ENCODE results near the gene ROR2. TPM values are rescaled to one million over a fixed set of nuclear protein-coding genes. Genes with fewer than 3 reads are reported as not detected.
A peak's percentile ranks its signal among the peaks of the same experiment; 100 is the strongest.

Gene ROR2
- total RNA-seq, 2 experiments from 2014 or later = not detected

GRCh38 chr9:91697201-91697600 lies 252.8 kb downstream of the ROR2 start:
- Mint-ChIP-seq H3K27me3 (ENCODE audit: low read depth) (peaks cover 2% of the 10 kb centered on the region), H3K4me1 (ENCODE audit: low read depth) (peaks cover 2% of the 10 kb centered on the region), H3K27ac (no peak overlapping the region), H3K9me3 (no peaks in the 10 kb centered on the region), H3K36me3 (ENCODE audit: low read depth) (no peaks in the 10 kb centered on the region), H3K4me3 (no peak overlapping the region)
- no peak for DNase-seq
- intact Hi-C loops (cut with micrococcal nuclease) = no loop called here
- CTCF ChIA-PET = no interaction called here

GRCh38 chr9:91694081-91694870 lies 255.8 kb downstream of the ROR2 start:
- Mint-ChIP-seq H3K27ac (no peak overlapping the region), H3K4me1 (ENCODE audit: low read depth) (peaks cover 2% of the 10 kb centered on the region), H3K27me3 (ENCODE audit: low read depth) (peaks cover 4% of the 10 kb centered on the region), H3K9me3 (no peaks in the 10 kb centered on the region), H3K36me3 (ENCODE audit: low read depth) (no peaks in the 10 kb centered on the region), H3K4me3 (no peak overlapping the region)
- CTCF ChIA-PET = no interaction called here
- no peak for DNase-seq
- intact Hi-C loops (cut with micrococcal nuclease) = no loop called here

DNA sequence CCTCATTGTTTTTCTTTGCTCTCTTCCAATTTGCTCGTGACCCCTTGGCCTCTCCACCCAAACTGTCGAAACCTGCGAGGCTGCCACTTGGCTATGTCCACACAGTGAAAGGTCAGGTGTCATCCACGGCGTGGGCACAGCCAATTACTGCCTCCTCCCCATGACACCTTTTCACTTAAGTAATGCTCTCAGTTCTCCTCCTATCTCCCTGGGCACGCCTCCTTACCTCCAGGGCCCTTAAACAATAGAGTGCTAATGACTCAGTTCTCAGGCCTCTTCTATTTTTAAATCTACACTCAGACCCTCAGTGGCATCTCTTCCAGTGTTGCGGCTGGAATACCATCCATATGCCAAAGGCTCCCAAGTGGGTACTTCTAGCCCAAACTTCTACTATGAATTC lies 256.8 kb downstream of the ROR2 start:
- no peak for DNase-seq
- Mint-ChIP-seq H3K9me3 (no peaks in the 10 kb centered on the region), H3K36me3 (ENCODE audit: low read depth) (no peaks in the 10 kb centered on the region), H3K4me1 (ENCODE audit: low read depth) (peaks cover 2% of the 10 kb centered on the region), H3K4me3 (no peak overlapping the region), H3K27me3 (ENCODE audit: low read depth) (peaks cover 4% of the 10 kb centered on the region), H3K27ac (no peak overlapping the region)
- intact Hi-C loops (cut with micrococcal nuclease) = no loop called here
- CTCF ChIA-PET = no interaction called here

- no peak overlapping the region for H3K4me3 Mint-ChIP-seq
- H3K4me1 Mint-ChIP-seq (ENCODE audit: low read depth) = peaks cover 2% of the 10 kb centered on the region
- intact Hi-C loops (cut with micrococcal nuclease) = no loop called here
- no peaks in the 10 kb centered on the region for H3K36me3 Mint-ChIP-seq (ENCODE audit: low read depth)
- H3K9me3 Mint-ChIP-seq = no peaks in the 10 kb centered on the region
- H3K27me3 Mint-ChIP-seq (ENCODE audit: low read depth) = peaks cover 4% of the 10 kb centered on the region
- no peak for DNase-seq
- H3K27ac Mint-ChIP-seq = no peak overlapping the region
- CTCF ChIA-PET = interaction anchor here (0.8 kb wide), 1 partner anchor 31 kb away, joined by 3 read pairs; no protein-coding TSS in a partner anchor
These were observed 259.3 kb downstream of the ROR2 start for GRCh38 chr9:91690540-91691249.

DNA sequence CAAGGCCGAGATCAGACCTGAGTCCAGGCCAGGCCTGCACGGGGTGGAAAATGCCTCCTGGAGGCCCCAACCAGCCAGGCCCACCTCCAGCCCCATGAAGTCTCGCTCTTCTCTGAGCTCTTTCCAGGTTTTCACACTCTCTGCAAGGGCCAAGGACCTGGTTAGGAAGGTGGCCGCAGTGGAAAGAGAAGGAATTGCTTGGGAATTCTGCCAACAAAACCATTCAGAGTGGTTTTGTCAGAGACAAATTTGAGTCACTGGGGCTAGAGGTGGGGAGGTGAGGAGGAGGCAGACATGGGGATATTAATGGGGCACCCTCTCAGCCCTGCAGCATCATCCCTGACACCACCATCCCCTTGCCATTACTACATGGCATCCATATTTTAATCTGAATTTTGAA lies 261.0 kb downstream of the ROR2 start:
- Mint-ChIP-seq H3K27ac (no peak overlapping the region), H3K4me1 (ENCODE audit: low read depth) (no peaks in the 10 kb centered on the region), H3K36me3 (ENCODE audit: low read depth) (no peaks in the 10 kb centered on the region), H3K4me3 (no peak overlapping the region), H3K9me3 (no peaks in the 10 kb centered on the region), H3K27me3 (ENCODE audit: low read depth) (peaks cover 2% of the 10 kb centered on the region)
- no peak for DNase-seq
- CTCF ChIA-PET = no interaction called here
- intact Hi-C loops (cut with micrococcal nuclease) = no loop called here

- Mint-ChIP-seq H3K27ac (no peak overlapping the region), H3K36me3 (ENCODE audit: low read depth) (no peaks in the 10 kb centered on the region), H3K9me3 (no peaks in the 10 kb centered on the region), H3K27me3 (ENCODE audit: low read depth) (peaks cover 24% of the 10 kb centered on the region), H3K4me3 (no peak overlapping the region), H3K4me1 (ENCODE audit: low read depth) (peaks cover 4% of the 10 kb centered on the region)
- CTCF ChIA-PET = interaction anchor here (0.6 to 1.3 kb wide), 3 partner anchors 257 to 769 kb away, joined by 3 to 6 read pairs (median 5); no protein-coding TSS in a partner anchor
- DNase-seq = no peak
- intact Hi-C loops (cut with micrococcal nuclease) = loop anchor here (5.0 kb wide), 1 partner anchor 44 kb away; no protein-coding TSS in a partner anchor
These were observed 266.8 kb downstream of the ROR2 start for GRCh38 chr9:91683269-91683668.

DNA sequence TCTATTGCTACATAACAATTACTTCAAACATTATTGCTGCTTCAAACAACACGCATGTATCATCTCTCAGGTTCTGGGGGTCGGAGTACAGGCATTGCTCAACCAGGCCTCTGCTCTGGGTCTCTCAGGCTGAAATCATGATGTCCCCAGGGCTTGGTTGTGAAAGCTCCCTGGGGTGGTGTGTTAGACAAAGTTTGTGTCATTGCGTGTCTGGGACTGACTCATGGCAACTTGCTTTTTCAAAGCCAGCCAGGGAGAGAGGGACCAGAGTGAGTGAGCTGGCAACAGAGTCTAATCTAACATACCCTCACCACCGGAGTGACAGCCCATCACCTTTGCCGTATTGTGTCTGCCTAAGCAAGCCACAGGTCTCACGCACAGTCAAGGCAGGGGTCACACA lies 267.2 kb downstream of the ROR2 start:
- CTCF ChIA-PET = interaction anchor here (0.6 to 1.3 kb wide), 3 partner anchors 64 to 768 kb away, joined by 3 to 6 read pairs (median 4); no protein-coding TSS in a partner anchor
- no peak for DNase-seq
- Mint-ChIP-seq H3K9me3 (no peaks in the 10 kb centered on the region), H3K27ac (no peak overlapping the region), H3K4me3 (no peak overlapping the region), H3K36me3 (ENCODE audit: low read depth) (no peaks in the 10 kb centered on the region), H3K4me1 (ENCODE audit: low read depth) (peaks cover 4% of the 10 kb centered on the region), H3K27me3 (ENCODE audit: low read depth) (peaks cover 25% of the 10 kb centered on the region)
- intact Hi-C loops (cut with micrococcal nuclease) = loop anchor here (5.0 kb wide), 1 partner anchor 44 kb away; no protein-coding TSS in a partner anchor

- intact Hi-C loops (cut with micrococcal nuclease) = loop anchor here (1.0 to 5.0 kb wide), 3 partner anchors 46 to 766 kb away; no protein-coding TSS in a partner anchor
- Mint-ChIP-seq H3K27me3 (ENCODE audit: low read depth) (peaks cover 32% of the 10 kb centered on the region), H3K9me3 (no peaks in the 10 kb centered on the region), H3K4me1 (ENCODE audit: low read depth) (peaks cover 4% of the 10 kb centered on the region), H3K27ac (no peak overlapping the region), H3K4me3 (no peak overlapping the region), H3K36me3 (ENCODE audit: low read depth) (no peaks in the 10 kb centered on the region)
- CTCF ChIA-PET = no interaction called here
- peak; percentile 82 for DNase-seq
These were observed 268.3 kb downstream of the ROR2 start for GRCh38 chr9:91681461-91682305.

DNA sequence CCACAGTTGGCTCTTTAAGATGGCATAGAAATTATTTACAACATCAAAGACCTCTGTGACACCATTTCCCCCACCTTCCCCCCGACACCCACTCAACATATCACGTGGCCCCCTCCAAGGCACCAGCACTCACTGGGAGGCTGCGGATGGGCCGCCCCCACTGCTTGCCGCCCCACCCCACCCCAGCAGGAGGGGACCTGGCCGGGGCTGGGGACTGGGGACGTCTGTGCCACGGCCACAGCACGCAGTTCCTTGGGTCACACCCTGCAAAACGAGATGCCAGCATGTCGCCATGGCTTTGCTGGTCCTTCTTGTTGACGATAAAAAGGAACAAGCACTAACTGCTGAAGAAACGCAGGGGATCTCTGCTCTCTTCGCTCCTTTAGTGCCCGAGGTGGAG lies 269.0 kb downstream of the ROR2 start:
- no peak for DNase-seq
- H3K9me3 Mint-ChIP-seq = no peaks in the 10 kb centered on the region
- H3K4me3 Mint-ChIP-seq = no peak overlapping the region
- no peak overlapping the region for H3K27ac Mint-ChIP-seq
- H3K36me3 Mint-ChIP-seq (ENCODE audit: low read depth) = no peaks in the 10 kb centered on the region
- H3K4me1 Mint-ChIP-seq (ENCODE audit: low read depth) = peaks cover 4% of the 10 kb centered on the region
- intact Hi-C loops (cut with micrococcal nuclease) = loop anchor here (1.0 to 5.0 kb wide), 3 partner anchors 46 to 766 kb away; no protein-coding TSS in a partner anchor
- CTCF ChIA-PET = no interaction called here
- H3K27me3 Mint-ChIP-seq (ENCODE audit: low read depth) = peaks cover 35% of the 10 kb centered on the region

- intact Hi-C loops (cut with micrococcal nuclease) = loop anchor here (2.0 to 5.0 kb wide), 2 partner anchors 47 to 643 kb away; no protein-coding TSS in a partner anchor
- H3K4me3 Mint-ChIP-seq = no peak overlapping the region
- H3K9me3 Mint-ChIP-seq = no peaks in the 10 kb centered on the region
- peaks cover 35% of the 10 kb centered on the region for H3K27me3 Mint-ChIP-seq (ENCODE audit: low read depth)
- peaks cover 4% of the 10 kb centered on the region for H3K4me1 Mint-ChIP-seq (ENCODE audit: low read depth)
- DNase-seq = no peak
- CTCF ChIA-PET = interaction anchor here (0.6 kb wide), 1 partner anchor 8 kb away, joined by 6 read pairs; no protein-coding TSS in a partner anchor
- H3K36me3 Mint-ChIP-seq (ENCODE audit: low read depth) = no peaks in the 10 kb centered on the region
- no peak overlapping the region for H3K27ac Mint-ChIP-seq
These were observed 269.9 kb downstream of the ROR2 start for GRCh38 chr9:91680106-91680505.

DNA sequence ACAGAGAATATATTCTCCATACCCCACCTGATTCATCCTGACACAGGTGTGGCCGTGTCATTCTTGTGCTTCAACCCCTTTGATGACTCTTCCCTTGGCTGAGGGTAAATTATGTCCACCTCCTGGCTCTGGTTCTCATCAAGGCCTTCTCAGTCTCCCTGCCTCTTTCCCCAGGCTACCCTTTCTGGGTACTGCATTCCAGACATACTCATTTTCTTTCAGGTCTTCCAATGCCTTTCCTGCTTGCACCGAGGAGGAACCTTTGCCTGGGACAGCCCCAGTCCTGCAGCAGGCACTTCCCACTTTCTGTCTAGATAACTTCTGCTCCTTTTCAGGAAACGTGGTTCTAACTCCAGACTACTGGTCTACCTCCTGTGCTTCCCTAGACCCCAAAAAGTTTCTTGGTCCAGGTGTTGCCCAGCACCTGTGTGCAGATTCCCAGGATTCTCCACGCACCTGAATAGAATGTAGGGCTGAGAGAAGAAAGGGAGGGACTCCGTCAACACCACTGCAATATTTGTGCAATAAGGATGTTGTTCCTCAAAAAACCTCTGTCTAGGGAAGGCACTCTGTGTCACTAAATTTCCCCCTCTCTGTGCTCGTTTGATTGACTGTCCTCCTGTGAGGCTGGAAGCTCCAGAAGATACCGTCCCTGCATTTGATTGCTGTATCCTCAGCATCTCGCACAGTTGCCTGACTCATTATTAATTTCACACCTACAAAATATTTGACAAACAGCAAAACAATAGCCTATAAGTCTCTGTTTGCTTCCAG lies 271.0 kb downstream of the ROR2 start:
- Mint-ChIP-seq H3K4me3 (no peak overlapping the region), H3K27ac (no peak overlapping the region), H3K9me3 (no peaks in the 10 kb centered on the region), H3K36me3 (ENCODE audit: low read depth) (no peaks in the 10 kb centered on the region), H3K4me1 (ENCODE audit: low read depth) (peaks cover 4% of the 10 kb centered on the region), H3K27me3 (ENCODE audit: low read depth) (peaks cover 37% of the 10 kb centered on the region)
- DNase-seq = no peak
- CTCF ChIA-PET = interaction anchor here (0.6 to 1.2 kb wide), 3 partner anchors 225 to 763 kb away, joined by 3 read pairs; no protein-coding TSS in a partner anchor
- intact Hi-C loops (cut with micrococcal nuclease) = no loop called here

Data from activated naive CD4-positive, alpha-beta T cell treated with anti-CD3 and anti-CD28 coated beads for 36 hours (primary cell).